Measurements from ENCODE around the gene TES.

The TES gene

DNA sequence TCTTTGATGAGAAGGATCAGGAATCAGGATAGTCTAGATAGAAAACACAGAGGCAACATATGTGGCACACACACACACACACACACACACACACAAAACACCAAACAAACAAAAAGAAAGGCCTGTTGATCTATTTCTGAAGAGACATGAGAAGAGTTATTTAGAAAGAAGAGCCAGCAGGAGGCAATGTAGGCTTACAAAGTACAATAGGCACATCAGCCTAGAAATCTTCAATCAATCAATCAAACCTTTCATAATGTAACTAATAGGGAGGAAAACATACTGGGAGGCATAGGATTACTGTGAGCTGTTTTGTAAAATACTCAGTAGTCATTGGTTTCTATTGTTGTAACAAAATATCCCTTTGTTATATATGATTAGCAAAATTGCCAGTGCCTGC, 47.3 kb upstream of the TES start:
- Histone ChIP-seq H4K20me1 (ENCODE audit: insufficient read depth, low read length) (no peaks in the 10 kb centered on the region), H3K4me1 (ENCODE audit: insufficient read depth, low read length) (peaks cover 73% of the 10 kb centered on the region), H3K9ac (ENCODE audit: low read depth, low read length) (no peak overlapping the region), H3K79me2 (ENCODE audit: insufficient read depth, low read length) (peaks cover 15% of the 10 kb centered on the region; the same call in 1 of the 2 replicates), H3K27ac (ENCODE audit: low read length) (no peak overlapping the region), H2AFZ (ENCODE audit: low read depth, low read length) (no peak overlapping the region), H3K9me3 (ENCODE audit: insufficient read depth, low read length, severe bottlenecking) (no peaks in the 10 kb centered on the region), H3K4me3 (ENCODE audit: low read depth in 1 of 2, low read length in 2 of 2) (no peak overlapping the region), H3K27me3 (ENCODE audit: insufficient read depth, low read length, poor library complexity) (no peaks in the 10 kb centered on the region), H3K4me2 (ENCODE audit: insufficient read depth, low read length) (no peak overlapping the region), H3K36me3 (ENCODE audit: insufficient read depth, low read length) (no peaks in the 10 kb centered on the region)
- DNase-seq (no peak), ATAC-seq (ENCODE audit: insufficient read depth, low read depth) (no peak)
- TF ChIP-seq EZH2 (IDR thresholded peaks at IDR 0.05; ENCODE audit: borderline replicate concordance, low read depth, low read length, severe bottlenecking) (no peak), CTCF (IDR thresholded peaks at IDR 0.05; ENCODE audit: borderline replicate concordance, extremely low read depth, low read length, poor library complexity, severe bottlenecking) (peak; percentile 41)

DNA sequence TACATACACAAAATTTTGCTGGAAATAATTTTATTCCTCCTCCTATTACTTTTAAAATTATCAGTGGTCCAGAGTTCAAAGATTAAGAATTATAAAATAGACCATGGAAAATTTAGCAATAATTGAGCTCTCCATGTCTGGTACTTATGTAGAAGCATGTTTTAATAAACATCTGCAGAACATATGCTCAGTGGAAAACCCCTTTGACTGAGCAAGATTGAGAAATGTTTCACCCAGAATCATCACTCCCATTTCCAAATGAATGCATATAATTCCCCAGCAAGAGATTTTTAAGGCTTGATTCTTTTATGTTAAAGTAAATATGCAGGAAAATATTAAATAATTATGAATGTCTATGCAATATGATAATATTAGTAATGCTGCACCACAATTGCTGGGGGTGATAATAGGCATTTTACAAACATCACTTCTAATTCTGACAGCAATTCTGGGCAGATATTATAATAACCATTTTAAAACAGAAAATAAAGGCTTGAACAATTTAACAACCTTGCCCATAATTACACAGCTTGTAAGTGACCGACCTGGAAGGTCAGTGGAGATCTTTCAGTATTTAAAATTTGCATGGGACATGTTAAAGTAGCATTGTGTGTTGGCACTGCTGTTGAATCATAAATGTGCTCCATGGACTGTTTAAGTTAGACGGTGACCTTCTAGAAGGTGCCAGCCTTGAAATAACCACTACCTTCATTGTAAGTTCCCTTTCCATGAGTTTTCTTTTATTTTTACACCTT, 45.6 kb upstream of the TES start:
- H3K27me3 ChIP-seq (ENCODE audit: insufficient read depth, low read length, poor library complexity) = no peaks in the 10 kb centered on the region
- no peak overlapping the region for H3K4me3 ChIP-seq (ENCODE audit: low read depth in 1 of 2, low read length in 2 of 2)
- H4K20me1 ChIP-seq (ENCODE audit: insufficient read depth, low read length) = no peaks in the 10 kb centered on the region
- DNase-seq (no peak), ATAC-seq (ENCODE audit: insufficient read depth, low read depth) (no peak)
- H3K9ac ChIP-seq (ENCODE audit: low read depth, low read length) = no peak overlapping the region
- H3K4me1 ChIP-seq (ENCODE audit: insufficient read depth, low read length) = peaks cover 79% of the 10 kb centered on the region
- peaks cover under 1% of the 10 kb centered on the region; the same call in 1 of the 2 replicates for H3K79me2 ChIP-seq (ENCODE audit: insufficient read depth, low read length)
- TF ChIP-seq CTCF (IDR thresholded peaks at IDR 0.05; ENCODE audit: borderline replicate concordance, extremely low read depth, low read length, poor library complexity, severe bottlenecking) (no peak), EZH2 (IDR thresholded peaks at IDR 0.05; ENCODE audit: borderline replicate concordance, low read depth, low read length, severe bottlenecking) (no peak)
- no peak overlapping the region for H3K27ac ChIP-seq (ENCODE audit: low read length)
- H3K36me3 ChIP-seq (ENCODE audit: insufficient read depth, low read length) = no peaks in the 10 kb centered on the region
- H2AFZ ChIP-seq (ENCODE audit: low read depth, low read length) = no peak overlapping the region
- H3K9me3 ChIP-seq (ENCODE audit: insufficient read depth, low read length, severe bottlenecking) = no peaks in the 10 kb centered on the region
- H3K4me2 ChIP-seq (ENCODE audit: insufficient read depth, low read length) = no peak overlapping the region

- Histone ChIP-seq H3K79me2 (ENCODE audit: insufficient read depth, low read length) (no peaks in the 10 kb centered on the region), H2AFZ (ENCODE audit: low read depth, low read length) (no peak overlapping the region), H3K27ac (ENCODE audit: low read length) (no peak overlapping the region; the same call in 1 of the 2 replicates), H3K4me3 (ENCODE audit: low read depth in 1 of 2, low read length in 2 of 2) (no peak overlapping the region), H3K27me3 (ENCODE audit: insufficient read depth, low read length, poor library complexity) (no peaks in the 10 kb centered on the region), H3K9me3 (ENCODE audit: insufficient read depth, low read length, severe bottlenecking) (no peaks in the 10 kb centered on the region), H3K4me2 (ENCODE audit: insufficient read depth, low read length) (no peak overlapping the region), H3K9ac (ENCODE audit: low read depth, low read length) (no peak overlapping the region), H3K4me1 (ENCODE audit: insufficient read depth, low read length) (peaks cover 78% of the 10 kb centered on the region), H4K20me1 (ENCODE audit: insufficient read depth, low read length) (no peaks in the 10 kb centered on the region), H3K36me3 (ENCODE audit: insufficient read depth, low read length) (no peaks in the 10 kb centered on the region)
- no peak for ATAC-seq (ENCODE audit: insufficient read depth, low read depth)
- no peak for DNase-seq
- TF ChIP-seq EZH2 (IDR thresholded peaks at IDR 0.05; ENCODE audit: borderline replicate concordance, low read depth, low read length, severe bottlenecking) (no peak), CTCF (IDR thresholded peaks at IDR 0.05; ENCODE audit: borderline replicate concordance, extremely low read depth, low read length, poor library complexity, severe bottlenecking) (no peak)
These were observed 44.6 kb upstream of the TES start for GRCh38 chr7:116165717-116166116.

All from DND-41 (cell line).